HG03520 (cell line): Measurements from ENCODE around the gene KLF7.

Experiments used
- ATAC-seq: cut with Tn5 transposase; IDR thresholded peaks from one replicate; pipeline ENCODE4 v1.9.1; 2021; ENCODE audit warnings: mild to moderate bottlenecking, moderate library complexity; ENCODE audit not compliant: unreplicated experiment

The KLF7 gene

DNA sequence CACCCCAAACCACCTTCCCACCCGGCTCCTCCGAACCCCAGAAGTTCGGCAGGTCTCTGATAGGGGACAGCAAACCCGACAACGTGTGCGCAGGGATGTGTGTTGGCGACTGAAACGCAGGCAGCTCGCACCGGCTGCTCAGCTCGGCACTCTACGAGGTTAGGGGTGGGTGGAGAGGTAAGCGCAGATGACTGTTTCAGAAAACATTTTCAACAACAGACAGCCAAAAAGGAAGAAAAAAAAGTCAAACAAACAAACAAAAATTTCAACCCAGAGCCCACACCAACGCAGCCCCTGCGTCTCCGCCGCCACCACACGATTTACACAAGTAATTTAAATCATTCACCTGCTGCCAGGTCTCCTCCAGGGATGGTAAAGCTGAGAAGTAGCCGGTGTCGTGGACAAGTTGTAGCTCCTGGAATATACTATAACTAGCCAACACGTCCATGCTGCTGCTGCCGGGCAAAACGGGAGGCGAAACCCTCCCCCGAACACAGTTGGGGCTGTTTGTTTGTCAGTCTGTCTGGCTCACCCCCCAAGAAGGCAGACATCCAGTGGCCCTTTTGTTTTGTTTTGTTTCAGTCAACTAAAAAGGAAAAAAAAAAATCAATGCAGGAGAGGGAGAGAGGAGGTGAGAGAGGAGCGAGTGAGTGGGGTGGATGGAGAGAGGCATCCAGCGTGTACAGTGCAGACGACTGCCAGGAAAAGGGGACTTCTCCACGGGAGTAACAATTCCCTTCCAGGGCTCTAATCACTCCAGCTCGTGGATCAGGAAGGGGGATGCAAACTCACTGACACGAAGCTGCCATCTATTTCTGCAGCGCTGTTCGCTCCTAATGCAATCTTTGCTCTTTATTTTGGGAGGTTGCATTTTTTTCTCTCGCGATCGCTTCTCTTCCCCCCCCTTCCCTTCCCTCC, at the start of gene KLF7:
Gene KLF7, minus strand, starts transcription at position 828 of the 918 bp plus-strand sequence. Its CDS starts 380 bp downstream, at position 448.
- no peak for ATAC-seq

DNA sequence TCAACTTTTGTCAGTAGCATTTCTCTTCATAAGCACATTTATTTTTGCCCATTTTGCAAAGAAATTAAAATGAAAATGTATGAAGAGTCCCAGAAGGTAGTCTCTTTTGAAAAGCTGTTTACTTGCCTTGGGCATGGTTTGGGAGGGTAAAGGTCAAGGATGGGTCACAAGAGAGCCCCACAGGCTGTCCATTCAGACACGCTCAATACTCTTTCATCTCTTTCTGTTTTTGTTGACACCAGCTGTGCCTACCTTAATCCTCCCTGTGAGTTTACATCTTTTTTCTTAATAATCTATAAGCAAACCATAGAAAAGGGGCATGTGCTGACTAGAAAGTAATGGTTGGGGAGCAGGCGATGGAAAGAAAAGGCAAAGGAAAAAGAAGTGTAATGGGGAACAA, 49.6 kb upstream of the KLF7 start:
- no peak for ATAC-seq

DNA sequence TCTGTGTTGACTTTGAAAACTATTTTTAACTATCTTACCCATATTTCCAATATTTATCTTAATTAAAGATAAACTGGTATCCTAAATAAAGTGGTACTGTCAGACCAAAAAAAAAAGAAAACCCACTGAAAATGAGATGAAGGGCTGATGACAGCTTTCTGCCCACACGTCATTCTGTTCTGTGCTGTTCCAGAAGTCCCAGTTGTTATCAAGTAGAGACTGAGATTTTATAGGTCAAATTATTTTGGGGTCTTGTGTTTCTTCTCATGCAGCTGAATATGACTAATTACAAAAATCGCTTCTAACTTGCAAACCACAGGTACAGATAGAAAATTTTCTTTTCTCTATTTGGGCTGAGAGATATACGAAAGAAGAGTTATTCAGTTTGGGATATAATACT, 48.7 kb upstream of the KLF7 start:
- no peak for ATAC-seq

DNA sequence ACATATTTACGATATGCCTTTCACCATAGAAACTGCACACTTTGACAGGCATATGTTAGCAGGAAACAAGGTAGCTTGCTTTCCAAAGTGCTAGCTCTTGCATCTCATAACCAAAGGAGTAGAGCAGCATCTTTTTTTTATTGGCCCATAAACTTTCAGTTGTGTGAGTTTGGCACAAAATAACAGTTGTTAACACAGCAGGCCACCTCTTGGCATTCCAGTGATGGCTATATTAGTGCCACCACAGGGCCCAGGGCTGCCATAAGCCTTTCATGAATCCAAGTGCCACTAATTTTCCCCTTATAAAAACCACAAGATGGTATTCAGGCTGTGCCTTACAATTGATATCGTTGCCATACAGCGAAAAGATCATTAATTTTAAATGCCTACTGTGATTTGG, 40.3 kb upstream of the KLF7 start:
- ATAC-seq = no peak

DNA sequence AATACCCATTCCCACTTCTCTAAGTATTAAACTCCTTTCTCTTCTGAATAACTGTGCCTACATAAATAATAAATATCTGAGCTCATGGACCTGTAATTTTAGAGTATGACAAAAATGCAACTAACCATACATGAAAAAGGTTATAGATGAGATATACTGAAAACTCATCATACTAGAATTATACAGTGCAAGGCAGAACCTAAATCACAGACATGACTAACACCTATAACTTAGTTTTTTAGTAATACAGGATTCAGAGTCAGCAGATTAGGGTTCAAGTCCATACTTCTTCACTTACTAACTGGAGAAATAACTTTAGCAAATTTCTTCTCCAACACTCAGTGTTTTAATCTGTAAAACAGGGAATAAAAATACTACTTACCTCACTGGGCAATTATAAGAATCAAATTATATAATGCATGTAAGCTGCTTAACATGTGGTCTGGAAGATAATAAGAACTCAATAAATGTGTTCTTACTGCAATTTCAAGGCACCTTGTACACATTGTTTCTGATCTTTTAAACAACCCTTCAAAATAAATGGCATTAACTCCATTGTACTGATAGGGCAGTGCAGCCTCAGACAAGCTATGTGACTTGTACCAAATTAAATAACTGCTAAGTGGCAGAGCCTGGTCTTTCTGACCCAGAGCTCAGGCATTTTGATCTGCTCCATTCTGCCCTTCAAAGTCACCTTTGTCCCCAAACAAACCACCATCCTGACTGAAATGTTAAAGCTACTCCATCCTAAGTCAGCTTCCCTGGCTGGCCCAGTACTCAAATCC, 39.6 kb upstream of the KLF7 start:
- ATAC-seq = no peak

DNA sequence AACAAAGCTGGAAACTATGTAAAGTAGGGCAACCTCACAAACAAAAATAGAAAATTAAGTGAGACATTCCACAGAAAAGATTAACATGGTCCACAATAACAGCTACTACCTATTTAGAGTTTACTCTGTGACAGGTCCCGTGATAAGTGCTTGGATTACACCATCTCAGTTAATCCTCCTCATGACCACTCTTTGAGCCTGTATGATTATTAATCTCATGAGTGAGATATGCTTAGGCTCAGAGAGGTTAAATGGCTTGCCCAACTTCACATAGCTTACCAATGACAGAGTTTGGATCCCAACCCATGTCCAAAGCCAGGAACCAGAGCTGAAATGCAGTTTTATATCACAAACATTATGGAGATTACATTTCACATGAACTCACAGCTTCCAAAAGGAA, 37.3 kb upstream of the KLF7 start:
- ATAC-seq = no peak

DNA sequence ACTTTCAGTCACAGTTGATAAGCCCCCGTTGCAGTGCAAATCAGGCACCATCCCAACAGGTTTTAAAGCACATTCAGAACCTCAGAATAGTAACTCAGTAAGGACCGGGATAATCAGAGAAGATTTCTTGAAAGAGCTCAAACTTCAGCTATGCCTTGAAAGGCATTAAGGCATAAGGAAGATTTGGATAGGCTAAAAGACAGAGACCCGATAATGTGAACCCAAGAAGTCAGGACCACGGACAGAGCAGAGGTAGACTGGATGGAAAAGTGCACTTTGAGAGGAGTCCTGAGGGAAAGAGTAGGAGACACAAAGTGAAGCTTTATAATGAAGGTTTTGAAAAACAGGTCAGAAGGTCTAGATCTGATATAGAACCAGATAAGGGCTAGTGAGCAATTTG, 36.9 kb upstream of the KLF7 start:
- no peak for ATAC-seq

DNA sequence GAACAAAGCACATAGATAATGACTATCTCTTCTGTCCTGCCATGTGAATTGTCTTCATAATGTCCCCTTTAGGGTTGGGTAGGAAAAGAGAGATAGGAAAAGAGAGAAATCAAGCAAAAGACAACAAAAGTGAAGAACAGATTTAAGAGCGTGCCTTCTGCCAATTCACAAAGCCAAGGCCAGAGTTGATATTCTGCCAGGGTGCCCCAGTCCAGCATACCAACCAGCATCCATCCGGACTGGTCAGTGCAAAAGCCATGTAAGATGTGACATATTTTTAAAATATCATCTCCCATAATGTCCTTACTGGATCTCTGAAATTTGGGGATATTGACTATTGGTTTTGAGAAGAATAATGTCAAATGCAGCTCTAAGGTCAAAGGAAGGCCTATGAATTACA, 35.7 kb upstream of the KLF7 start:
- ATAC-seq = no peak

DNA sequence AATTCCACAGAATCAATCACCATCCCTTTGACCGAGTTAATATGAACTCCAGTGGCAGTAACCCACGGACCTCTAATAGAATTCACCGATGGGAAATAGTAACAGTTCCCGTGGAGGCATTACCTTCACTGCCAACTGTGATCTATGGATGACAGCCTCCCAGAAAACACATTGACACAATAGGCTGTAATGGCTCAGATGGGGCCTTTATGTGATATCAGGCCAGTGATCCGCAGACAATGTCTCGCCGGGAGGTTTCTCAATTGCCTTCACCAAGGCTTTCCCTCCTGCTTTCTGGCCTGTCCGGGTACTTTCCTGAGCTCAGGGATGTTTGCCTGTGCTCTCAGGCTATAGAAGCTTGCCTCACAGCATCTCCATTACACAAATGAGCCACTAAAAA, 34.4 kb upstream of the KLF7 start:
- ATAC-seq = no peak

DNA sequence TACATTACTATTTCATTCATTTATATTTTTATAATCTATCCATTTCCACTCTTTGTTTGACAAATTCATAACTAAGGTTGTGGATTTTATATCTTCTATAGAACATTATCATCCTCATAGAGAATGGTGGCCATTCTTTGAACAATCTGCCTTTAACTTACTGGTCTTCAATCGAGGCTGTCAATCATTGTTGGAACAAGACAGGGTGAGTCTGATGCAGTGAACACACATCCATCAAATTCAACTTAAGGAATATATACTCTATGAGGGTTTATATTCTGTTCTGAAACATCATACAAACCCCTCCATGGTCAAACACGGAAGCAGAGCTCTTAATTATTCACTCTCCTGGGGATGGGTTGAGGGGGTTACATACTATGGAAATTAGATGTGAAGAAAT, 28.3 kb upstream of the KLF7 start:
- ATAC-seq = no peak

DNA sequence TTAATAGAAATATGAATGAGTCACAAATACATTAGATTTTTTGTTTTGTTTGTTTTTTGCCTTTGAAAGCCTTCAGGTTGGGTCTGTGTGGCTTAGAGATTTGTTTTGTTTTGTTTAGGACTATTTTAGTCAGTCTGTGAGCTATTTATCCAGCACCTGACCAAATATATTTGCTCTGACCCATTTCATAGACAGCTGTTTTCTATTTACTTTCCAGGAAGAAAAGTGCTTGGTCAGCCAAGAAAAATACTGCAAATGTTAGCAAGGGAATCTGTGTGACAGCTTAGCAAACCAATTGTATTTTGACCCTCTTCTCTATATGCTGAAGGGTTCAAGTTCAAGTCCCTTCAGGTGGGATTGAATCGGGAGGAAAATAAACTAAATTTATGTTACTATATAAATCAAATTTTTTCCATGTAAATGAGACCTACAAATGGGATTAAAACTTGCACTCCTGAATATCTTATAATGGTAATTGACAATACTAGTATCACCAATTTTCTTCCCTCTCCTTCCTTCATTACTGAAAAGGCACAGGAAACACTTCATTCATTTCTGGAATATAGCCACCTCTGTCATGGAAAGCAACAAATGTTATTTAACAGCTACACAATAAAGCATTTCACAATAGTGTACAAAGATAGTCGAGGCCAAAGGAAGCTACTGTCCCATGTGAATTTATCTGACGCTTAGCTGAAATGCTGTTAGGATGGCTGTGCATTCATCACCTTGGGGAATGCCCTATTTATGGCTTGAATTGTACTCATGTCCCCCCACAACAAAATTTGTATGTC, 23.1 kb upstream of the KLF7 start:
- ATAC-seq = no peak

DNA sequence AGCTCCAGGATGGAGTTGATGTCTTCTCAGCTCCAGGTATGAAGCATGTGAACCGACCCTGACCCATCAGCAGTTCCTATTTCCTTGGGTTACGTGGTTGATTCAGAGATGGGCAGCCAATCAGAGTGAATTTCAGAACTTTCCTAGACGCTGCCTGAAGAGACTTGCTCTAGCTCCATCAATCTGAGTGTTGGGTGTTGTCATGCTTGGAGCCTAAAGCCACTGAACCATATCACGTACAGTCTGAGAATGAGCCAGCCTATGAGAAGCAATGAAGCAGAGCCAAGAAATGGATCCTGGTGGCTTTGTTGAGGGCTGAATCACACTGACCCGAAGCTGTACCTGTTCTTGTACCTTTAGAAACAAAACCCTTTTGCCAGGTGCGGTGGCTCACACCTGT, 19.6 kb upstream of the KLF7 start:
- no peak for ATAC-seq

DNA sequence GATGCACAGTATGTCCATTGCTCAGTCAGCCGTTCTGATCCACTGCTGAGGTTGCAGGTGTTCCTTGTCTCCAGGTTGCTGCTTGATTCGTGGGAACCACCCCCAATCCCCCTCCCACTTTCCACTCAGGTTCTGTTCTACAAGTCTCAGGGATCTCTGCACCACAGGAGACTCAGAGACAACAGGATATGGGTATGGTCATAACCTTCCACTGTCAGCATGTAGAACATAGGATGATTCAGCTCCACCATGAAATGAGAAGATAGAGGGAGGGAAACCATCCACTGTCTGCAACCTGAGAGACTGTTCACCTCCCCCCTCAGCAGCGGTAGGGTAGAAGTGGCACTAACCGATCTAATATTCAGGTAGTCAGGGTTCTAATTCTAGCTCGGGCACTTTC, 19.0 kb upstream of the KLF7 start:
- ATAC-seq = no peak

DNA sequence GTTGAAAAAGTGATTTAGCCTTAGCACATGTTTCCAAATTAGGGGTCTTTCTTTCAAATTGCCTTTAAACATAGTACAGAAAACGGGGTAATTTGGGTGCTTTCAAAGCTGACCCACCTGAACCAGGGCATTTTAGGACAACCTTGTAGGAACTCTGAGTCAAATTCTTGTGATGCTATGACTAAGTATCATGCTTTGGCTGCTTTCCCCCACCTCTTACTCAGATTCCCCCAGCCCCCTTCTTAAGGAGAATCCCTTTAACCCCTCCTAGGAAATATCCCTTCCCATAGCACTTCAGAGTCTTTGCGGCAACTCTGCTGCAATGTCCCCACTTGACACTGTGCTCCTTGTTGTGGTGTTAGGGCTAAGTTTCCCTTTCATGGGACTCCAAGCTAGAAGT, 18.6 kb upstream of the KLF7 start:
- ATAC-seq = no peak

DNA sequence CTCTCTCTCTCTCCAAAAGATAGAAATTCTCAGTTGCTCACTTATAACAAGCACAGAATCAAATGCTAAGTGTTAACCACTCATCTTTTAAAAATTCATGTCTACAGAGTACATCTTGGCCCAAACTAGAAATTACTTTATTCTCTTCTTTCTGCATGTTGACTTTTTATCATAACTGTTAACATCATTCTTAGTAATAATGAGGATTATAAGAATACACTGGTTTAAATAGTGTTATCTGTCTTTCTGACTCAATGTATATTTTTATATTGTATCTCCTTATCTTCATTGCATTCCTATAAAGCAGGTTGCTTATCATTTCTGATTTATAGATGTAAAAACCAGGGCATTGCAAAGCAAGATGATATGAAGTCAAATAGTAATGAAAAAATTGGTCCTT, 17.8 kb upstream of the KLF7 start:
- no peak for ATAC-seq

DNA sequence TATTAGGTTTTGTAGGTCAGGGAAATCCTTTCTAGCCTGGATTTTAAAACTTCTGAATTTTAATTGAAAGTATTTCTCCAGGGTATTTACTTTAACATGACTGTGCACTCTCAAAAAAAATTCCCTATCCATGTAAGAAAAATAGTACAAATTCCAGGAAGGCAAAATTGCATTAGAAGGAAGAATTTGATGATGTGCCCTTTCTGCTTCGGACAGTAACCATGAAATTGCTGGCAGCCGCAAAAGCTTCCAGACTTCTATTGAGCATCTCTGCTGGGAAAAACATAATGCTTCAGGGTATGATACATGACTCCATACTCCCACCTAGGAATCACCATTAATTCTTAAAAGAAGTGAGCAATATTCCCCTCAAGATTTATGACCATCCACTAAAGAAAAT, 17.2 kb upstream of the KLF7 start:
- ATAC-seq = no peak

DNA sequence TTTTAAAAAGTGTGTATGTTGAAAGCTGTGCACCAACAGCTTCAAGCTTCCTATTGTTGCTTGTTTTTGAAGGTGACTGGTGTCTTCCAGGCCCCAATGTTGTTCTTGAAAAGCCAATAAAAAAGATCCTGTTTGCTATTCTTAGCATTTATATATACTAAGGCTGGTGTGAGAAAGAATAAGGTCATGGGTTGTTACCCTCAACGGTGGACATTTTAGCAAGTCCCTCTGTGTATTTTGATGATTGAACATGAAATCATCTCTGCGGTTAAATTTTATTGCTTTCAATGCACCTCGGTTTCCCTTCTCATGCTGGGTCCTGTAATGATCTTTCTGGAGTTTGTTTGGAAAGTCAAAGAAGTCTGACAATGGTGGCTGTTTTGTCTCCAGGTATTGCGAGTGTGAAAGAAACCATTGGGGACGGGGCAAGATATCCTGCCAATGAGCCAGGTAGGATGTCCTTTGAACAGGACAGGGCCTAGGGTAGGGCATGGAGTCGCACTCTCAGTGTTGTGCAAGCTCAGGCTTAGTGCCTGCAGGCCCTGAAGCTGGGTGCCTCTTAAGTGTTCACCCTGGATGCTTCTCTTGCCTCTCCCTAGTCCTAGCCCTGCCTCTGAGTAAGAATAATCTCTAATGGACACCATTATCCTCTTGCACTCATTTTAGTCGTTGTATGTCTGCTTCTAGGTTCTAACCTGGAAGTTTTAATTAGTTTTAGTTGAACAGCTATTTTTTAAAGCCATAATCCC, 16.0 kb upstream of the KLF7 start:
- no peak for ATAC-seq

DNA sequence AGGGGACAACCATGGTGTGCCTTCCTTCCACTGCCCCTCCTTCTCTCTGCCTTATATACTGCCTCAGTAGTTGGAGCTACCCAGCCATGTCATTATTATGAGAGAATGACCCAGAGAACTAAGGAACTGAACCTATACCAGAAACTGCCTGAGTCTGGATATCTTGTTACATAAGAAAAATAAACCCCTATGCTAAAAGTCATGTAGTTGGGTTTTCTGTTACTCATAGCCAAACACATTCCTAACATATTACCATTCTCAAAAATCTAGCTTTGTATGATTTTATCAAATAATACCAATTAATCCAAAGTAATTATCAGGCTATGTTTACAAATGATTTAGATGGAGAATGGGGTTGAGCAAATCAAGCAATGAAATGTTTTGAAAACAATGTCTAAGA, 15.0 kb upstream of the KLF7 start:
- no peak for ATAC-seq

DNA sequence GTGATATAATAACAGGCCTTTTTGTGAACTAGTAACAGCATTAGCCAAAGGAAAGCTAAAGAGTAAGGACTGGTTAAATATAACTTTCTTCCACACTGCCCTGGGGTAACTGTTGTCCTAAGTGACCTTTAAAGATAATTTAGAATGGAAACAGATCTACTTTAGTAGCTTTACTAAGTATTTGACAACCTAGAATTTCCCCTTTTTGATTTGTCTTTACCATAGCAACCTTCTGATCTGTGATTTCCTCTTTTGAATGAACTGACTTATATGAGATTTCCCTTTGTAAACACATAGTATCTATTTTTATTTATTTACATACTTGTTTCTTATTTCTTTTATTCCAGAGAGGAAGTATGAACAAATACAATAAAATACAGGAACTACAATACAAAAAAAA, 10.5 kb upstream of the KLF7 start:
- no peak for ATAC-seq

DNA sequence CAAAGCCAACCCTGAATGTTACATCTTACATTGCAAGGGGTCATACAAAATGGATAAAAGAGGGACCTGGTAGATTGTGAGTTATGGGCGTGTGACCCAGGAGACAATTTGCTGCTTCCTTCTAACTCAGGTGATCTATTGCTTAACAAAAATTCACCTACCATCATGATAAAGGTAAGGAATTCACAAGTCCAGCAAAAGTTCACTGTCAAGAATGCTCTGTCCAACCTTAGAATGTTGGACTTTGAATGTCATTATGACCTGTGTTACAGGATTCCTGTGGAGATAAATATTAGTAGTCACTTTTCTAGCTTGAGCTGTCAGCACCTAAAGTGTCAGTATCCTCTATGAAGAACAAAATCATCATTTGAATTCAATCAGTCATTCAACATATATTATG, 7.9 kb upstream of the KLF7 start:
- ATAC-seq = no peak
